Measurements from ENCODE around the gene SUMO1. TPM values are rescaled to one million over a fixed set of nuclear protein-coding genes. Genes with fewer than 3 reads are reported as not detected.

The SUMO1 gene
- total RNA-seq, 1 donor from 2014 or later = 157 TPM

- no peaks in the 10 kb centered on the region for H3K79me2 ChIP-seq (ENCODE audit: insufficient read depth, low read length)
- Mint-ChIP-seq H3K9me3 (ENCODE audit: unreplicated experiment) (peaks cover 2% of the 10 kb centered on the region), H3K27ac (ENCODE audit: unreplicated experiment) (no peak overlapping the region), H3K4me3 (ENCODE audit: unreplicated experiment) (no peak overlapping the region), H3K36me3 (ENCODE audit: low read depth, unreplicated experiment) (no peaks in the 10 kb centered on the region), H3K27me3 (ENCODE audit: low read depth, unreplicated experiment) (peaks cover 16% of the 10 kb centered on the region), H3K4me1 (ENCODE audit: low read depth, unreplicated experiment) (peaks cover 12% of the 10 kb centered on the region)
- no peak overlapping the region for H3K27ac ChIP-seq (ENCODE audit: low read depth, low read length)
- no peaks in the 10 kb centered on the region for H3K27me3 ChIP-seq (ENCODE audit: insufficient read depth, low read length)
- no peaks in the 10 kb centered on the region for H4K20me1 ChIP-seq (ENCODE audit: insufficient read depth, low read length)
- TF ChIP-seq EZH2 (IDR thresholded peaks at IDR 0.05; ENCODE audit: insufficient read depth, low read length) (no peak), CTCF (IDR thresholded peaks at IDR 0.05; ENCODE audit: insufficient read depth, low read depth, low read length) (no peak)
- peaks cover 6% of the 10 kb centered on the region for H3K4me1 ChIP-seq (ENCODE audit: insufficient read depth, low read length)
- FAIRE-seq = no peak
- H3K36me3 ChIP-seq (ENCODE audit: insufficient read depth, low read length) = no peaks in the 10 kb centered on the region
- no peak overlapping the region for H3K4me2 ChIP-seq (ENCODE audit: low read length)
- no peak overlapping the region for H3K9ac ChIP-seq (ENCODE audit: low read length)
- no peaks in the 10 kb centered on the region for H3K9me3 ChIP-seq (ENCODE audit: insufficient read depth, low read depth, low read length)
- peak; percentile 62 for DNase-seq (ENCODE audit: low read depth)
- no peak overlapping the region for H3K4me3 ChIP-seq (ENCODE audit: insufficient read depth, low read depth, low read length)
- H2AFZ ChIP-seq (ENCODE audit: low read depth, low read length) = no peak overlapping the region
Observed at GRCh38 chr2:202165945-202166344, 72.5 kb downstream of the SUMO1 start.

GRCh38 chr2:202165208-202165607 is 73.2 kb downstream of the SUMO1 start:
- peaks cover 12% of the 10 kb centered on the region for H3K27me3 Mint-ChIP-seq (ENCODE audit: low read depth, unreplicated experiment)
- no peak for FAIRE-seq

More at GRCh38 chr2:202165208-202165607, 73.2 kb downstream of the SUMO1 start:
- no peaks in the 10 kb centered on the region for H3K27me3 ChIP-seq (ENCODE audit: insufficient read depth, low read length)
- H3K36me3 Mint-ChIP-seq (ENCODE audit: low read depth, unreplicated experiment) = no peaks in the 10 kb centered on the region
- H2AFZ ChIP-seq (ENCODE audit: low read depth, low read length) = no peak overlapping the region
- no peak overlapping the region for H3K27ac Mint-ChIP-seq (ENCODE audit: unreplicated experiment)
- peaks cover 9% of the 10 kb centered on the region for H3K4me1 ChIP-seq (ENCODE audit: insufficient read depth, low read length)
- no peak overlapping the region for H3K9ac ChIP-seq (ENCODE audit: low read length)
- H3K79me2 ChIP-seq (ENCODE audit: insufficient read depth, low read length) = no peaks in the 10 kb centered on the region
- no peaks in the 10 kb centered on the region for H3K36me3 ChIP-seq (ENCODE audit: insufficient read depth, low read length)
- no peaks in the 10 kb centered on the region for H3K9me3 ChIP-seq (ENCODE audit: insufficient read depth, low read depth, low read length)
- peaks cover 2% of the 10 kb centered on the region for H3K9me3 Mint-ChIP-seq (ENCODE audit: unreplicated experiment)
- no peak overlapping the region for H3K4me3 ChIP-seq (ENCODE audit: insufficient read depth, low read depth, low read length)
- H3K4me3 Mint-ChIP-seq (ENCODE audit: unreplicated experiment) = no peak overlapping the region
- H3K4me2 ChIP-seq (ENCODE audit: low read length) = no peak overlapping the region
- peaks cover 12% of the 10 kb centered on the region for H3K4me1 Mint-ChIP-seq (ENCODE audit: low read depth, unreplicated experiment)
- no peaks in the 10 kb centered on the region for H4K20me1 ChIP-seq (ENCODE audit: insufficient read depth, low read length)
- DNase-seq (ENCODE audit: low read depth) = no peak
- H3K27ac ChIP-seq (ENCODE audit: low read depth, low read length) = no peak overlapping the region
- TF ChIP-seq EZH2 (IDR thresholded peaks at IDR 0.05; ENCODE audit: insufficient read depth, low read length) = no peak
- no peak for TF ChIP-seq CTCF (IDR thresholded peaks at IDR 0.05; ENCODE audit: insufficient read depth, low read depth, low read length)

Data from astrocyte (in vitro differentiated cells and primary cell).